ENCODE measurements around the gene PIGU. TPM values are rescaled to one million over a fixed set of nuclear protein-coding genes. Genes with fewer than 3 reads are reported as not detected.
"Not testable (repeated sequence)": the region's sequence is repeated elsewhere in the genome, so short reads cannot be mapped to it uniquely, and the experiment has no call there.

Gene PIGU
- total RNA-seq, 1 donor from 2014 or later, result 45.8 TPM

- DNase-seq (ENCODE audit: low spot score, unreplicated experiment), result no peak
- no peak overlapping the region for H3K4me3 Mint-ChIP-seq (ENCODE audit: low read depth)
- H3K27me3 Mint-ChIP-seq, result no peaks in the 10 kb centered on the region
- TF ChIP-seq CTCF (IDR thresholded peaks at IDR 0.05; ENCODE audit: unreplicated experiment), result no peak
- H3K27ac Mint-ChIP-seq, result no peak overlapping the region
- peaks cover 27% of the 10 kb centered on the region for H3K36me3 Mint-ChIP-seq (ENCODE audit: insufficient read depth)
- peaks cover 5% of the 10 kb centered on the region for H3K9me3 Mint-ChIP-seq (ENCODE audit: low read depth)
- no peaks in the 10 kb centered on the region for H3K4me1 Mint-ChIP-seq (ENCODE audit: low read depth)
These were observed 55.9 kb downstream of the PIGU start for GRCh38 chr20:34621036-34621343.

DNA sequence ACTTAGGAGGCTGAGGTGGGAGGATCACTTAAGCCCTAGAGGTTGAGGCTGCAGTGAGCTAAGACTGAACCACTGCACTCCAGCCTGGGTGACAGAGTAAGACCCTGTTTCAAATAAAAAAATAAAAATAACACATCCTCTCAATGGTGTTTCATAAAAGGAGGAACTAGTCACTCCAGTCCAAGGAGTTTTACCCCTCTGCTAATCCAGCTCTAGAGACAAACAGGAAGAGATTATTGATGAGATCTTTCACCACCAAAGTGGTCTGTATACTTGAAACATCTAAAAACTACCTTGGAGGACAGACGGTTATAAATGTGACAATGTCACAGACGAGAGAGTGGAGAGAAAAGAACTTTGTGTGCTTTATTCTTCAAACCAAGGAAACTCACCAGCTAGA lies 58.2 kb downstream of the PIGU start:
- Mint-ChIP-seq H3K27ac (no peak overlapping the region), H3K4me3 (ENCODE audit: low read depth) (no peak overlapping the region), H3K9me3 (ENCODE audit: low read depth) (peaks cover 5% of the 10 kb centered on the region), H3K4me1 (ENCODE audit: low read depth) (no peaks in the 10 kb centered on the region), H3K27me3 (no peaks in the 10 kb centered on the region), H3K36me3 (ENCODE audit: insufficient read depth) (peaks cover 30% of the 10 kb centered on the region)
- TF ChIP-seq CTCF (IDR thresholded peaks at IDR 0.05; ENCODE audit: unreplicated experiment), result no peak
- no peak for DNase-seq (ENCODE audit: low spot score, unreplicated experiment)

DNA sequence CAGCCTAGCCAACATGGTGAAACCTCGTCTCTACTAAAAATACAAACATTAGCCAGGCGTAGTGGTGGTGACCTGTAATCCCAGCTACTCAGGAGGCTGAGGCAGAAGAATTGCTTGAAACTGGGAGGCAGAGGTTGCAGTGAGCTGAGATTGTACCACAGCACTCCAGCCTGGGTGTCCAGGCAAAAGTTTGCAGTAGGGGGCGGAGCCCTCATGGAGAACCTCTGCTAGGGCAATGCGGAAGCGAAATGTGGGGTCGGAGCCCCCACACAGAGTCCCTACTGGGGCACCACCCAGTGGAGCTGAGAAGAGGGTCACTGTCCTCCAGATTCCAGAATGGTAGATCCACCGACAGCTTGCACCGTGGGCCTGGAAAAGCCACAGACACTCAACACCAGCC lies 60.0 kb downstream of the PIGU start:
- not testable (repeated sequence) for H3K9me3 Mint-ChIP-seq (ENCODE audit: low read depth); H3K4me1 Mint-ChIP-seq (ENCODE audit: low read depth); H3K27ac Mint-ChIP-seq; H3K4me3 Mint-ChIP-seq (ENCODE audit: low read depth); H3K27me3 Mint-ChIP-seq; DNase-seq (ENCODE audit: low spot score, unreplicated experiment)
- H3K36me3 Mint-ChIP-seq (ENCODE audit: insufficient read depth), result peaks cover 34% of the 10 kb centered on the region

DNA sequence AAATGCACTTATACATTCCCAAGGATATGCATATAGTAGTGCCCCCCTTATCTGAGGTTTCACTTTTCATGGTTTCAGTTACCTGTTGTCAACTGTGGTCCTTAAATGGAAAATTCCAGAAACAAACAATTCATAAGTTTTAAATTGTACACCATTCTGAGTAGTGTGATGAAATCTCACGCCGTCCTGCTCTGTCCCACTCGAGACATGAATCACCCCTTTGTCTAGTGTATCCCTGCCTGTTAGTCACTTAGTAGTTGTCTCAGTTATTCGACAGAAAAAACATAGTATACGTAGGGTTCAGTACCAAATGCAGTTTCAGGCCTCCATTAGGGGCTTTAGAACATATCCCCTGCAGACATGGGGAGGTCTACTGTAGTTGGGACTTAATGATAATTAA lies 61.4 kb downstream of the PIGU start:
- peaks cover 30% of the 10 kb centered on the region for H3K36me3 Mint-ChIP-seq (ENCODE audit: insufficient read depth)
- no peak for DNase-seq (ENCODE audit: low spot score, unreplicated experiment)
- H3K4me1 Mint-ChIP-seq (ENCODE audit: low read depth), result no peaks in the 10 kb centered on the region
- peaks cover 8% of the 10 kb centered on the region for H3K9me3 Mint-ChIP-seq (ENCODE audit: low read depth)
- no peak overlapping the region for H3K4me3 Mint-ChIP-seq (ENCODE audit: low read depth)
- H3K27me3 Mint-ChIP-seq, result no peaks in the 10 kb centered on the region
- TF ChIP-seq CTCF (IDR thresholded peaks at IDR 0.05; ENCODE audit: unreplicated experiment), result no peak
- no peak overlapping the region for H3K27ac Mint-ChIP-seq

DNA sequence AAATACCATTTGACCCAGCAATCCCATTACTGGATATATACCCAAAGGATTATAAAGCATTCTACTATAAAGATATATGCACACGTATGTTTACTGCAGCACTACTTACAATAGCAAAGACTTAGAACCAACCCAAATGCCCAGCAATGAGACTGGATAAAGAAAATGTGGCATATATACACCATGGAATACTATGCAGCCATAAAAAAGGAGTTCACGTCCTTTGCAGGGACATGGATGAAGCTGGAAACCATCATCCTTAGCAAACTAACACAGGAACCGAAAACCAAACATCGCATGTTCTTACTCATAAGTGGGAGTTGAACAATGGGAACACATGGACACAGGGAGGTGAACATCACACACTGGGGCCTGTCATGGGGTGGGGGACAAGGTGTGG lies 64.9 kb downstream of the PIGU start:
- not testable (repeated sequence) for H3K9me3 Mint-ChIP-seq (ENCODE audit: low read depth); H3K4me3 Mint-ChIP-seq (ENCODE audit: low read depth); H3K4me1 Mint-ChIP-seq (ENCODE audit: low read depth); H3K27me3 Mint-ChIP-seq; DNase-seq (ENCODE audit: low spot score, unreplicated experiment); H3K27ac Mint-ChIP-seq
- peaks cover 23% of the 10 kb centered on the region for H3K36me3 Mint-ChIP-seq (ENCODE audit: insufficient read depth)

- Mint-ChIP-seq H3K27ac (no peak overlapping the region), H3K36me3 (ENCODE audit: insufficient read depth) (peaks cover 19% of the 10 kb centered on the region)
These were observed 69.8 kb downstream of the PIGU start for GRCh38 chr20:34607066-34607465.

More at GRCh38 chr20:34607066-34607465, 69.8 kb downstream of the PIGU start:
- H3K9me3 Mint-ChIP-seq (ENCODE audit: low read depth), result peaks cover 3% of the 10 kb centered on the region
- H3K4me3 Mint-ChIP-seq (ENCODE audit: low read depth), result no peak overlapping the region
- TF ChIP-seq CTCF (IDR thresholded peaks at IDR 0.05; ENCODE audit: unreplicated experiment), result no peak
- no peak for DNase-seq (ENCODE audit: low spot score, unreplicated experiment)
- peaks cover 5% of the 10 kb centered on the region for H3K4me1 Mint-ChIP-seq (ENCODE audit: low read depth)
- H3K27me3 Mint-ChIP-seq, result no peaks in the 10 kb centered on the region

Measured in progenitor cell of endocrine pancreas (in vitro differentiated cells).